PFSK-1 (cell line): ENCODE measurements around the gene SEZ6L. TPM values are rescaled to one million over a fixed set of nuclear protein-coding genes. Genes with fewer than 3 reads are reported as not detected.

Experiments used
- FOXP2 ChIP-seq: optimal IDR thresholded peaks from 2 replicates; pipeline ENCODE3; 2011; ENCODE audit warnings: borderline replicate concordance, control low read depth, inconsistent platforms; ENCODE audit not compliant: insufficient read depth; ENCODE audit errors: extremely low read length, extremely low read depth
- POLR2AphosphoS5 ChIP-seq: IDR thresholded peaks from 2 replicates; pipeline ENCODE4 v1.6.1; 2012; ENCODE audit warnings: low read depth, mild to moderate bottlenecking, control low read depth, low read length, moderate library complexity
- SIN3A ChIP-seq: IDR thresholded peaks from 2 replicates; pipeline ENCODE4 v1.6.1; 2012; ENCODE audit warnings: mild to moderate bottlenecking, low read length, moderate library complexity, borderline replicate concordance; ENCODE audit not compliant: insufficient read depth
- TAF1 ChIP-seq: IDR thresholded peaks from 2 replicates; pipeline ENCODE4 v1.6.1; 2012; ENCODE audit warnings: low read length, control low read depth, borderline replicate concordance; ENCODE audit not compliant: insufficient read depth
- polyA plus RNA-seq: library from polyadenylated mRNA; unstranded; fragments of >200 nt; gene quantifications from one replicate; pipeline ENCODE4 v1.2.1, GENCODE V29; 2012; ENCODE audit warnings: low read depth, missing spikeins; ENCODE audit not compliant: insufficient read length
- TF ChIP-seq, protein P1 (sequence below), 2 experiments: IDR thresholded peaks; 2 replicates each; pipeline versions ENCODE4 v1.6.1 to v1.8.0; 2011 to 2012; ENCODE audit warnings: low read depth in 2 of 2, low read length in 2 of 2, control low read depth in 1 of 2, inconsistent platforms in 1 of 2, mild to moderate bottlenecking in 1 of 2, moderate library complexity in 1 of 2; ENCODE audit not compliant: insufficient read depth in 1 of 2

SEZ6L gene
- not detected for polyA plus RNA-seq

DNA sequence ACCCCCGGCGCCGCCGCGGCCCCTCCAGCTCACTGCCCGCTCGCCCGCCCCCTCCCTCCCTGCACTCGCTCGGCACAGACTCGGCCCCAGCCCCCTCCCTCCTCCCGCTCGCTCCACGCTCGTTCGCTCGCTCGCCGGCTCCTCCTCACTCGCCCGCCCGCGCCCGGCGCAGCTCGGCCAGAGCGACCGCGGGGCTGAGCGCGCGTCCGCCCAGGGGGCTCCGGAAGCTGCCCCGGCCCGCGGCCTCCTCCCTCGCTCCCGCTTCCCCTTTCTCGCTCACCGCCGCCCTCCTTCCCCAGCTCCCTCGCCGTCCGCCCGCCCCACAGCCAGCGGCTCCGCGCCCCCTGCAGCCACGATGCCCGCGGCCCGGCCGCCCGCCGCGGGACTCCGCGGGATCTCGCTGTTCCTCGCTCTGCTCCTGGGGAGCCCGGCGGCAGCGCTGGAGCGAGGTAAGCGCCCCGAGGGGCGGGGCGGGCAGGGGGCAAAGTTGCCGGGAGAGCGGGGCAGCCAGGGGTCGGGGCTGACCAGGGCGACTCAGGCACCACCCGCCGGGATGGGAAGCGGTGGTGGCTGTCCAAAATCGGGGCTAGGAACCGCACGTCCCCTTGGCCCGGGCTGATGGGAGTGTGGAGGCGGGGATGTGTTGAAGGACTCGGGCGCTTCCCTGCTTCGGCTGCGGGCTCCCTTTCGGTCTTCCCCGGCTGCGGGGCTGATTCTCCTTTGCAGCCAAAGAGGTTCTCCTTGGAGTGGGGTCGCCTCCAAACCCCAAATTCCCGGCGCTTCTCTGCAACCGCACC, at the start of gene SEZ6L:
TSS of gene SEZ6L (plus strand) at position 148 of the 797 bp plus-strand sequence. CDS start at position 356, 208 bp downstream.
- no peak for TF ChIP-seq SIN3A
- TF ChIP-seq FOXP2 = no peak
- no peak for TF ChIP-seq TAF1
- no peak for TF ChIP-seq POLR2AphosphoS5
- TF ChIP-seq, protein P1, sequence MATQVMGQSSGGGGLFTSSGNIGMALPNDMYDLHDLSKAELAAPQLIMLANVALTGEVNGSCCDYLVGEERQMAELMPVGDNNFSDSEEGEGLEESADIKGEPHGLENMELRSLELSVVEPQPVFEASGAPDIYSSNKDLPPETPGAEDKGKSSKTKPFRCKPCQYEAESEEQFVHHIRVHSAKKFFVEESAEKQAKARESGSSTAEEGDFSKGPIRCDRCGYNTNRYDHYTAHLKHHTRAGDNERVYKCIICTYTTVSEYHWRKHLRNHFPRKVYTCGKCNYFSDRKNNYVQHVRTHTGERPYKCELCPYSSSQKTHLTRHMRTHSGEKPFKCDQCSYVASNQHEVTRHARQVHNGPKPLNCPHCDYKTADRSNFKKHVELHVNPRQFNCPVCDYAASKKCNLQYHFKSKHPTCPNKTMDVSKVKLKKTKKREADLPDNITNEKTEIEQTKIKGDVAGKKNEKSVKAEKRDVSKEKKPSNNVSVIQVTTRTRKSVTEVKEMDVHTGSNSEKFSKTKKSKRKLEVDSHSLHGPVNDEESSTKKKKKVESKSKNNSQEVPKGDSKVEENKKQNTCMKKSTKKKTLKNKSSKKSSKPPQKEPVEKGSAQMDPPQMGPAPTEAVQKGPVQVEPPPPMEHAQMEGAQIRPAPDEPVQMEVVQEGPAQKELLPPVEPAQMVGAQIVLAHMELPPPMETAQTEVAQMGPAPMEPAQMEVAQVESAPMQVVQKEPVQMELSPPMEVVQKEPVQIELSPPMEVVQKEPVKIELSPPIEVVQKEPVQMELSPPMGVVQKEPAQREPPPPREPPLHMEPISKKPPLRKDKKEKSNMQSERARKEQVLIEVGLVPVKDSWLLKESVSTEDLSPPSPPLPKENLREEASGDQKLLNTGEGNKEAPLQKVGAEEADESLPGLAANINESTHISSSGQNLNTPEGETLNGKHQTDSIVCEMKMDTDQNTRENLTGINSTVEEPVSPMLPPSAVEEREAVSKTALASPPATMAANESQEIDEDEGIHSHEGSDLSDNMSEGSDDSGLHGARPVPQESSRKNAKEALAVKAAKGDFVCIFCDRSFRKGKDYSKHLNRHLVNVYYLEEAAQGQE (IDR thresholded peaks at IDR 0.05; ENCODE audit: insufficient read depth in 1 of 2, low read depth in 2 of 2, low read length in 2 of 2) = no peak

DNA sequence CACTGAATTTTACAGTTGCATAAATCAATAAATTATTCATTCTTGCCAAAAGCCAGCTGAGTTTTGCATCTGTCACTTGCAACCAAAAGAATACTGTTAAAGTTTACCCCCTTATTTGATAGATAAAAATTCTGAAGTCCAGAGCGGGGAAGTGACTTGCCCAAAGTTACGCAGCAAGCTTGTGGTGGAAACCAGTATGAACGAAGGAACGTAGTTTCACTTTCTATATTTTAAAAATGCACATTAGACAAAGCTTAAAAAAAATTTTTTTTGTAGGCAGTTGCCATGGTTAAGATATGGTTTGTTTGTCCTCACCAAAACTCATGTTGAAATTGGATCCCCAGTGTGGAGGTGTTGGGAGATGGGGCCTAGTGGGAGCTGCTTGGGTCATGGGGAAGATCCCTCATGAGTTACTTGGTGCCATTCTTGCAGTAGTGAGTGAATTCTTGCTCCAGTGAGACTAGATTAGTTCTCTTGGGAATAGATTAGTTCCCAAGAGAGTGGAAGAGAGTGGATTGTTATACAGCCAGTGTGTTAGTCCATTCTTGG, 46.3 kb upstream of the SEZ6L start:
- no peak for TF ChIP-seq FOXP2
- TF ChIP-seq SIN3A = no peak
- TF ChIP-seq POLR2AphosphoS5 = no peak
- TF ChIP-seq TAF1 = no peak
- TF ChIP-seq, protein P1 (IDR thresholded peaks at IDR 0.05; ENCODE audit: insufficient read depth in 1 of 2, low read depth in 2 of 2, low read length in 2 of 2) = no peak

DNA sequence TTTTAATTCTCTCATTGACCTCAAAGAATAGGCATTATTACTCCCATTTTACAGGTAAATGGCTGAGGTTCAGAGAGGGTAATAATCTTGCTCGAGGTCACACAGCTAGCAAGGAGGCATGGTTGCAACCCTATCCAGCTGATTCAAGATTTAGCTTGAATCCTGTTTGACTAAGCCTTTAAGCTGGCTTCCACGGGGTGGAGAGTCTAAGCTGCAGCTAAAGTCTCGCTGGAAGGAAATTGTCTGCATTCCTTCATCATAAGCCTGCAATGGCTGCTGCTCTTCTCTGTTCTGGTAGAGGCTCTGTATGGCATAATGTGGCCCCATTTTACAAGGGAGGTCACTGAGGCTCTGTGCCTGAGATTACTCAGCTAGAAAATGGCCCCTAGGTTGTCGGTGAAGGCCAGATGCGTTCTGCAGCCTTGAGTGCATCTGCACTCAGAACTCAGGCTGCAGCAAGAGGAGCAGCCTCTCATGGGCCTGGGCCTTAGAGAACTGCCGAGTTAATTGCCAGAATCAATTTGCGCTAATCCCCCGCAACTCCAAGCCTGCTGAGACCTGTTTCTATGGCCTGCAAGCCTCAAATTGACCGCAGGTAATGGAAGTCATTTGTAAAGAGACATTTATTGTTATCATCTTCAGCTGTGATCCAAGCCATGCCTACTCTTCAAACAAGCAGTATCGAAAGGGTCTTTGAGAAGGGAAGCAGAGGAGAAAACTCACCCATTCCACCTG, 44.1 kb upstream of the SEZ6L start:
- TF ChIP-seq SIN3A = no peak
- TF ChIP-seq TAF1 = no peak
- no peak for TF ChIP-seq POLR2AphosphoS5
- no peak for TF ChIP-seq FOXP2
- TF ChIP-seq, protein P1 (IDR thresholded peaks at IDR 0.05; ENCODE audit: insufficient read depth in 1 of 2, low read depth in 2 of 2, low read length in 2 of 2) = no peak

DNA sequence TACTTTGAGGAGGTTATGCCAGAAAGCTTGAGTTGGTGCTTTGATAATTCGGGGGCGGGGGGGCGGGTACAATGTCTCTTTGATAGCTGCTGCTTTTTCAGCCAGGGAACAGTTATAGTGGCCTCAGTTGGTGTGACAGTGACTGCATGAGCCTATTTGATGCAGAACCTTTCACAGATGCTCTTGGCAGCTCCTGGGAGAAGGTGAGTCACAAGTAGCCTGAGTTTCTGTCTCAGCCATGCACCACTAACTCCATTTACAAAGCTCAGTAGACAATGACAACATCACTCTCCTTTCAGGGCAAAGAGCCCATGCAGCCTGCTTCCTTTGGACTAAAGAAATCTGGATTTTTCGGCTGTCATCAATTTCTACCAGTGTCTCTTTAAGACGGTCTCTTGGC, 42.1 kb upstream of the SEZ6L start:
- TF ChIP-seq, protein P1 (IDR thresholded peaks at IDR 0.05; ENCODE audit: insufficient read depth in 1 of 2, low read depth in 2 of 2, low read length in 2 of 2) = no peak
- TF ChIP-seq FOXP2 = no peak
- no peak for TF ChIP-seq SIN3A
- no peak for TF ChIP-seq TAF1
- TF ChIP-seq POLR2AphosphoS5 = no peak
